ENCODE data around the gene ATR. TPM values are rescaled to one million over a fixed set of nuclear protein-coding genes. Genes with fewer than 3 reads are reported as not detected.

The ATR gene
- total and polyA plus RNA-seq, 4 donors, result 9.0 to 41.3 (median 23.3) TPM

DNA sequence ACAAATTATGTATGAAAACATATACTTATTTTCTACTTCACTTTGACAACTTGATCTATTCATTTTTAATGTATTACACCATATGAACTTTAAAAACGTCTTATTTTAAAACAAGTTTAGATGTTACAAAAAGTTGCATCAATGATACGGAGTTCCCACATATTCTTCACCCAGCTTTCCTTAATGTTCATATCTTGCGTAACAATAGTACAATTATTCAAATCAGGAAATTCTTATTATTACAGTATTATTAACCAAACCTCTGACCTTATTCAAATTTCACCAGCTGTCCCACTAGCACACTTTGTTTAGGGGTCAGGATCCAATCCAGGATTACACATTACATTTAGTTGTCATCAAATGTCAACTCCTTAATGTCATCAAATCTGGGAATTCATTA lies 117.8 kb downstream of the ATR start:
- ATAC-seq (ENCODE audit: insufficient read depth, low FRiP score) (no peak), DNase-seq (no peak)
- no peaks in the 10 kb centered on the region for H3K4me1 ChIP-seq (ENCODE audit: control insufficient read depth in 5 of 5, insufficient read depth in 5 of 5, low read length in 5 of 5)
- no peak overlapping the region for H3K9ac ChIP-seq (ENCODE audit: insufficient read depth in 1 of 2, low read length in 2 of 2)
- H3K9me3 ChIP-seq (ENCODE audit: control insufficient read depth in 4 of 4, insufficient read depth in 3 of 4, low read length in 3 of 4), result no peaks in the 10 kb centered on the region
- peaks cover 0 to 11% (median 6%) of the 10 kb centered on the region in 4 donors for H3K36me3 ChIP-seq (ENCODE audit: control insufficient read depth in 4 of 4, insufficient read depth in 4 of 4, low read length in 4 of 4)
- no peaks in the 10 kb centered on the region for H3K27me3 ChIP-seq (ENCODE audit: control insufficient read depth in 3 of 3, insufficient read depth in 3 of 3, low read length in 2 of 3)
- TF ChIP-seq, protein P1, sequence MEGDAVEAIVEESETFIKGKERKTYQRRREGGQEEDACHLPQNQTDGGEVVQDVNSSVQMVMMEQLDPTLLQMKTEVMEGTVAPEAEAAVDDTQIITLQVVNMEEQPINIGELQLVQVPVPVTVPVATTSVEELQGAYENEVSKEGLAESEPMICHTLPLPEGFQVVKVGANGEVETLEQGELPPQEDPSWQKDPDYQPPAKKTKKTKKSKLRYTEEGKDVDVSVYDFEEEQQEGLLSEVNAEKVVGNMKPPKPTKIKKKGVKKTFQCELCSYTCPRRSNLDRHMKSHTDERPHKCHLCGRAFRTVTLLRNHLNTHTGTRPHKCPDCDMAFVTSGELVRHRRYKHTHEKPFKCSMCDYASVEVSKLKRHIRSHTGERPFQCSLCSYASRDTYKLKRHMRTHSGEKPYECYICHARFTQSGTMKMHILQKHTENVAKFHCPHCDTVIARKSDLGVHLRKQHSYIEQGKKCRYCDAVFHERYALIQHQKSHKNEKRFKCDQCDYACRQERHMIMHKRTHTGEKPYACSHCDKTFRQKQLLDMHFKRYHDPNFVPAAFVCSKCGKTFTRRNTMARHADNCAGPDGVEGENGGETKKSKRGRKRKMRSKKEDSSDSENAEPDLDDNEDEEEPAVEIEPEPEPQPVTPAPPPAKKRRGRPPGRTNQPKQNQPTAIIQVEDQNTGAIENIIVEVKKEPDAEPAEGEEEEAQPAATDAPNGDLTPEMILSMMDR (IDR thresholded peaks at IDR 0.05; ENCODE audit: control extremely low read depth, extremely low read depth), result no peak
- 81 to 88% methylated on average over 3 of the region's 3 CpGs for WGBS, 2 donors
- H3K27ac ChIP-seq (ENCODE audit: low read depth in 1 of 2, low read length in 1 of 2), result no peak overlapping the region
- H3K4me3 ChIP-seq, result no peak overlapping the region

DNA sequence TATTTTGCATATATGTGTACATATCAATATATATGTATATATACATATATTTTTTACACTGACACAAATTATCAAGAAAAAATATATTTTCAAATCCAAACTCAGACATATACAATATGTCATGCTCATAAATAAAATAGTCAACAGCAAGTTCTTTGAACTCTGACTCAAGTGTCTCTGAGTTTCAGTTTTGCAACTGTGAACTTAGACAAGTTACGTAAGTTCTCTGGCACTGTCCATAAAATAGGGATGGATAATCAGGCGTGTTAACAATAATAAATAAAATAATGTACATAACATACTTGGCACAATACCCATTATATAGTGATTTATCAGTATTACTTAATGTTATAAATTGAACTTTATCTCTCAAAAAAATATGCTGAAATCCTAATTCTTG lies 118.6 kb downstream of the ATR start:
- Histone ChIP-seq H3K4me1 (ENCODE audit: control insufficient read depth in 5 of 5, insufficient read depth in 5 of 5, low read length in 5 of 5) (no peaks in the 10 kb centered on the region), H3K36me3 (ENCODE audit: control insufficient read depth in 4 of 4, insufficient read depth in 4 of 4, low read length in 4 of 4) (peaks cover 0 to 11% (median 6%) of the 10 kb centered on the region in 4 donors), H3K4me3 (no peak overlapping the region), H3K9ac (ENCODE audit: insufficient read depth in 1 of 2, low read length in 2 of 2) (no peak overlapping the region), H3K9me3 (ENCODE audit: control insufficient read depth in 4 of 4, insufficient read depth in 3 of 4, low read length in 3 of 4) (no peaks in the 10 kb centered on the region), H3K27ac (ENCODE audit: low read depth in 1 of 2, low read length in 1 of 2) (no peak overlapping the region), H3K27me3 (ENCODE audit: control insufficient read depth in 3 of 3, insufficient read depth in 3 of 3, low read length in 2 of 3) (no peaks in the 10 kb centered on the region)
- no peak for DNase-seq
- WGBS, 2 donors, result 79 to 86% methylated on average over 2 of the region's 2 CpGs
- TF ChIP-seq, protein P1 (IDR thresholded peaks at IDR 0.05; ENCODE audit: control extremely low read depth, extremely low read depth), result no peak
- no peak for ATAC-seq (ENCODE audit: insufficient read depth, low FRiP score)

GRCh38 chr3:142459096-142459495 lies 119.4 kb downstream of the ATR start:
- DNase-seq, result no peak
- no peaks in the 10 kb centered on the region for H3K9me3 ChIP-seq (ENCODE audit: control insufficient read depth in 4 of 4, insufficient read depth in 3 of 4, low read length in 3 of 4)
- no peak overlapping the region for H3K27ac ChIP-seq (ENCODE audit: low read depth in 1 of 2, low read length in 1 of 2)
- peaks cover 0 to 11% (median 6%) of the 10 kb centered on the region in 4 donors for H3K36me3 ChIP-seq (ENCODE audit: control insufficient read depth in 4 of 4, insufficient read depth in 4 of 4, low read length in 4 of 4)
- no peak overlapping the region for H3K4me3 ChIP-seq
- TF ChIP-seq, protein P1 (IDR thresholded peaks at IDR 0.05; ENCODE audit: control extremely low read depth, extremely low read depth), result no peak
- no peaks in the 10 kb centered on the region for H3K27me3 ChIP-seq (ENCODE audit: control insufficient read depth in 3 of 3, insufficient read depth in 3 of 3, low read length in 2 of 3)
- 73 to 90% methylated on average over 3 of the region's 3 CpGs for WGBS, 2 donors
- H3K4me1 ChIP-seq (ENCODE audit: control insufficient read depth in 5 of 5, insufficient read depth in 5 of 5, low read length in 5 of 5), result no peaks in the 10 kb centered on the region
- no peak overlapping the region for H3K9ac ChIP-seq (ENCODE audit: insufficient read depth in 1 of 2, low read length in 2 of 2)
- ATAC-seq (ENCODE audit: insufficient read depth, low FRiP score), result no peak

DNA sequence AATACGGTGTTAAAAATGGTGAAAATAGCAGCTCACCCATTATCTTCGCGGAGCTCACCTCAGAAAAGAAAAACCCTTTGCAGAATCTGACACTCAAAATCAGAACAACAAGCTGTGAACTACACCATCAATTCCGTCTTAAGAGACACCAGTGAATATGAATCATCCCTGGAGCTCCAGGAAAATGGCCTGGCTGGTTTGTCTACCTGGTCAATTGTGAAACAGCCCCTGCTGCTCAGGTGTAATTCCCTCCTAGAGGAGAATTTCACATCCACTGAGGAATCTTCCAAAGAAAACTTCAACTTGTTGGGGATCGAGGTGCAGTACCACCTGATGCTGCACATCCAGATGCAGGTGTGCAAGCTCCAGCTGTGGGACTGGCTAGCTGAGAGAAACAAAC lies 127.7 kb downstream of the ATR start:
- Histone ChIP-seq H3K4me3 (no peak overlapping the region), H3K4me1 (ENCODE audit: control insufficient read depth in 5 of 5, insufficient read depth in 5 of 5, low read length in 5 of 5) (peaks cover 0 to 18% (median 3%) of the 10 kb centered on the region in 5 donors), H3K9ac (ENCODE audit: insufficient read depth in 1 of 2, low read length in 2 of 2) (no peak overlapping the region), H3K36me3 (ENCODE audit: control insufficient read depth in 4 of 4, insufficient read depth in 4 of 4, low read length in 4 of 4) (peaks cover 0 to 13% (median 8%) of the 10 kb centered on the region in 4 donors), H3K27ac (ENCODE audit: low read depth in 1 of 2, low read length in 1 of 2) (no peak overlapping the region), H3K9me3 (ENCODE audit: control insufficient read depth in 4 of 4, insufficient read depth in 3 of 4, low read length in 3 of 4) (no peaks in the 10 kb centered on the region), H3K27me3 (ENCODE audit: control insufficient read depth in 3 of 3, insufficient read depth in 3 of 3, low read length in 2 of 3) (no peaks in the 10 kb centered on the region)
- 90 to 95% methylated on average over 5 of the region's 5 CpGs for WGBS, 2 donors
- ATAC-seq (ENCODE audit: insufficient read depth, low FRiP score), result no peak
- no peak for DNase-seq
- TF ChIP-seq, protein P1 (IDR thresholded peaks at IDR 0.05; ENCODE audit: control extremely low read depth, extremely low read depth), result no peak

Data from lung (tissue), 12 donors.